ENCODE measurements around the gene MORN5. TPM values are rescaled to one million over a fixed set of nuclear protein-coding genes. Genes with fewer than 3 reads are reported as not detected.

The MORN5 gene
- total and polyA plus RNA-seq, 4 donors, result not detected

DNA sequence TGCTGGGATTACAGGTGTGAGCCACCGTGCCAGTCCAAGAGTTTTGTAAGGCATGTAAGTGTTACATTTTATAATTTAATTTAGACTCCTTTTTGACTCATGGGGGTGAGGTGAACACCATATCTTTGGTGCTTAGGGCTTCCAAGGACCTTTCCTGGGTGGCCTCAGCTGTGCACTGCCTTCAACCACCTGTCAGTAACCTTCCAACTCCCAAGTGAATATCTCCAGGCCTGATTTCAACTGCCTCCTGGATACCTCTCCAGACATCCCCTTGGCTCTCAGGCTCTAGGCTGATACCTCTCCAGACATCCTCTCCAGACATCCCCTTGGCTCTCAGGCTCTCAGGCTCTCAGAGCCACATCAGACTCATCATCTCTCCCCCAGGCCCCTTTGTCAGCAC, 35.7 kb upstream of the MORN5 start:
- 75% methylated on average over 1 of the region's 1 CpG for WGBS
- peaks cover 0 to 6% (median 3%) of the 10 kb centered on the region in 4 donors for H3K27me3 ChIP-seq (ENCODE audit: control insufficient read depth in 4 of 4, insufficient read depth in 4 of 4, low read length in 3 of 4)
- H3K27ac ChIP-seq (ENCODE audit: low read depth in 1 of 2, low read length in 2 of 2), result no peak overlapping the region
- H3K9ac ChIP-seq (ENCODE audit: low read depth in 1 of 2, low read length in 2 of 2), result no peak overlapping the region
- H3K4me3 ChIP-seq (ENCODE audit: low read depth in 1 of 3, low read length in 3 of 3), result no peak overlapping the region
- no peak for DNase-seq (ENCODE audit: low spot score)
- TF ChIP-seq TAF1 (conservative IDR thresholded peaks at IDR 0.05), result no peak
- no peak for TF ChIP-seq JUND (IDR thresholded peaks at IDR 0.05)
- no peak for TF ChIP-seq YY1 (IDR thresholded peaks at IDR 0.05)
- TF ChIP-seq RAD21 (IDR thresholded peaks at IDR 0.05), result no peak
- TF ChIP-seq HNF4G (IDR thresholded peaks at IDR 0.05), result no peak
- no peak for TF ChIP-seq GABPA (IDR thresholded peaks at IDR 0.05 in 1 of 2, conservative IDR thresholded peaks at IDR 0.05 in 1 of 2)
- no peak for TF ChIP-seq EGR1 (IDR thresholded peaks at IDR 0.05; ENCODE audit: low read depth in 2 of 2)
- no peak for TF ChIP-seq RXRA (IDR thresholded peaks at IDR 0.05)
- no peak for TF ChIP-seq NR2F2 (IDR thresholded peaks at IDR 0.05)
- TF ChIP-seq MAX (IDR thresholded peaks at IDR 0.05), result no peak
- no peak for TF ChIP-seq HNF4A (conservative IDR thresholded peaks at IDR 0.05)
- TF ChIP-seq CTCF (IDR thresholded peaks at IDR 0.05; ENCODE audit: low read depth, low read length, missing input control), result no peak
- TF ChIP-seq, protein P1, sequence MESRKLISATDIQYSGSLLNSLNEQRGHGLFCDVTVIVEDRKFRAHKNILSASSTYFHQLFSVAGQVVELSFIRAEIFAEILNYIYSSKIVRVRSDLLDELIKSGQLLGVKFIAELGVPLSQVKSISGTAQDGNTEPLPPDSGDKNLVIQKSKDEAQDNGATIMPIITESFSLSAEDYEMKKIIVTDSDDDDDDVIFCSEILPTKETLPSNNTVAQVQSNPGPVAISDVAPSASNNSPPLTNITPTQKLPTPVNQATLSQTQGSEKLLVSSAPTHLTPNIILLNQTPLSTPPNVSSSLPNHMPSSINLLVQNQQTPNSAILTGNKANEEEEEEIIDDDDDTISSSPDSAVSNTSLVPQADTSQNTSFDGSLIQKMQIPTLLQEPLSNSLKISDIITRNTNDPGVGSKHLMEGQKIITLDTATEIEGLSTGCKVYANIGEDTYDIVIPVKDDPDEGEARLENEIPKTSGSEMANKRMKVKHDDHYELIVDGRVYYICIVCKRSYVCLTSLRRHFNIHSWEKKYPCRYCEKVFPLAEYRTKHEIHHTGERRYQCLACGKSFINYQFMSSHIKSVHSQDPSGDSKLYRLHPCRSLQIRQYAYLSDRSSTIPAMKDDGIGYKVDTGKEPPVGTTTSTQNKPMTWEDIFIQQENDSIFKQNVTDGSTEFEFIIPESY (IDR thresholded peaks at IDR 0.05), result no peak
- TF ChIP-seq, protein P2, sequence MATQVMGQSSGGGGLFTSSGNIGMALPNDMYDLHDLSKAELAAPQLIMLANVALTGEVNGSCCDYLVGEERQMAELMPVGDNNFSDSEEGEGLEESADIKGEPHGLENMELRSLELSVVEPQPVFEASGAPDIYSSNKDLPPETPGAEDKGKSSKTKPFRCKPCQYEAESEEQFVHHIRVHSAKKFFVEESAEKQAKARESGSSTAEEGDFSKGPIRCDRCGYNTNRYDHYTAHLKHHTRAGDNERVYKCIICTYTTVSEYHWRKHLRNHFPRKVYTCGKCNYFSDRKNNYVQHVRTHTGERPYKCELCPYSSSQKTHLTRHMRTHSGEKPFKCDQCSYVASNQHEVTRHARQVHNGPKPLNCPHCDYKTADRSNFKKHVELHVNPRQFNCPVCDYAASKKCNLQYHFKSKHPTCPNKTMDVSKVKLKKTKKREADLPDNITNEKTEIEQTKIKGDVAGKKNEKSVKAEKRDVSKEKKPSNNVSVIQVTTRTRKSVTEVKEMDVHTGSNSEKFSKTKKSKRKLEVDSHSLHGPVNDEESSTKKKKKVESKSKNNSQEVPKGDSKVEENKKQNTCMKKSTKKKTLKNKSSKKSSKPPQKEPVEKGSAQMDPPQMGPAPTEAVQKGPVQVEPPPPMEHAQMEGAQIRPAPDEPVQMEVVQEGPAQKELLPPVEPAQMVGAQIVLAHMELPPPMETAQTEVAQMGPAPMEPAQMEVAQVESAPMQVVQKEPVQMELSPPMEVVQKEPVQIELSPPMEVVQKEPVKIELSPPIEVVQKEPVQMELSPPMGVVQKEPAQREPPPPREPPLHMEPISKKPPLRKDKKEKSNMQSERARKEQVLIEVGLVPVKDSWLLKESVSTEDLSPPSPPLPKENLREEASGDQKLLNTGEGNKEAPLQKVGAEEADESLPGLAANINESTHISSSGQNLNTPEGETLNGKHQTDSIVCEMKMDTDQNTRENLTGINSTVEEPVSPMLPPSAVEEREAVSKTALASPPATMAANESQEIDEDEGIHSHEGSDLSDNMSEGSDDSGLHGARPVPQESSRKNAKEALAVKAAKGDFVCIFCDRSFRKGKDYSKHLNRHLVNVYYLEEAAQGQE (IDR thresholded peaks at IDR 0.05), result no peak
- no peak for TF ChIP-seq FOXA1 (IDR thresholded peaks at IDR 0.05)
- no peak for TF ChIP-seq ATF3 (IDR thresholded peaks at IDR 0.05)
- TF ChIP-seq SP1 (IDR thresholded peaks at IDR 0.05), result no peak
- no peaks in the 10 kb centered on the region for H3K36me3 ChIP-seq (ENCODE audit: control insufficient read depth in 4 of 4, insufficient read depth in 3 of 4, low read depth in 1 of 4, low read length in 3 of 4)
- H3K9me3 ChIP-seq (ENCODE audit: control insufficient read depth in 4 of 4, low read length in 3 of 4), result no peaks in the 10 kb centered on the region
- H3K4me1 ChIP-seq (ENCODE audit: control insufficient read depth in 4 of 4, insufficient read depth in 4 of 4, low read length in 3 of 4), result peaks cover 0 to 15% (median 3%) of the 10 kb centered on the region in 4 donors

All from liver (tissue), 9 donors.